HG03457 (cell line): ENCODE measurements around the gene ABCC8.

Experiments
- ATAC-seq: cut with Tn5 transposase; IDR thresholded peaks from one replicate; pipeline ENCODE4 v1.9.1; 2021; ENCODE audit warnings: moderate number of reproducible peaks; ENCODE audit not compliant: unreplicated experiment

The ABCC8 gene

DNA sequence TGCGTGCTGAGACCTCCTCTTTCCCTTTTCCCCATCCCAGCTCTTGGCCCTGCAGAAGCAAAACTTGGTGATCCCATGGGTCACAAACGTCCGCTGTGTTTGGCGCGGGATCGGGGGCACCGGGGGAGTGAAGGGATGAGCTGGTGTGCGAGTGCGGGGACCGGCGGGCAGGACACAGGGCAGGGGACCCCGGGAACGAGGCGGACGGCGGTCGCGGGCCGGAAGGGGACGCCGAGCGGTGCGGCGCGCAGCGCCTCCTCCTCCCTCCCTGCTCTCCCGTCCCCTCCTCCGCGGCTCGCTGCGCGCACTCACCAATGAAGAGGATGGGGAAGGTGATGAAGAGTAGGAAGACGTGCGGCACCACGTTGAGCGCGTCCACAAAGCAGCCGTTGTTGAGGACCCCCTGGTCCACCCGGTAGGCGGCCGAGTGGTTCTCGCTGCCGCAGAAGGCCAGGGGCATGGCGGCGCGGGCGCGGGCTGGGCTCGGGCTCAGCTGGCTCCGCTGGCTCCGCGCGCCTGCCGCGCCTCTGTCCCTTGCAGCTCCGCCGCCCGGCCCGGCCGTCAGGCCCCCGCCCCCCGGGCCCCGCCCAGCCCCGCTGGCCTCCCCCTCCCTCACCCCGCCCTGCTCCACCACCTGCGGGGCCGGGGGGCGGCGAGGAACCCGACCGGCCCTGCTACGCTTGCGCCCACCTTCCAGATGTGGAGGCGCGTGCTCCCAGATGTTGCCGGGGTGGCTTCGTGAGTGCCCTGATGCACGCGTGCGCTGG, at the start of gene ABCC8:
TSS of gene ABCC8 (minus strand) at position 529 of the 767 bp plus-strand sequence. CDS start at position 460, 69 bp downstream.
- ATAC-seq, result no peak

- ATAC-seq, result no peak
Measured at GRCh38 chr11:17526326-17526725, 49.7 kb upstream of the ABCC8 start.

DNA sequence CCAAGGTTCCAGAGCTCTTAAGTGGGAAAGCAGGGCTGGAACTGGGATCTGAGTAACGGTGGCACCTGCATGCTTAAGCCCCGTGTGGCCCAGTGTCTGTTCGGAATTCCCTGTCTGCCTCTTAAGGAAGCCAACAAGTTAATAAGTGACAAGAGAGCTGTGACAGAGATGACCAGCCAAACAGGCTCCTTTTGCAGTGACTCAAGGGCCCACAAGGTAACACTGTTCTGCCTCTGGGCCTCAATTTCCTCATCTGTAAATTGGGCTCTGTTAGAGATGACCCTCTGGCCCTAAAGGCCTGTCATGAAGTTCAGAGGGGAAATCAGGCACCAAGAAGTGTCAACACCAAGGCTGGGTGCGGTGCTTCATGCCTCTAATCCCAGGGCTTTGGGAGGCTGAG, 48.9 kb upstream of the ABCC8 start:
- ATAC-seq, result no peak

GRCh38 chr11:17524221-17524620, 47.6 kb upstream of the ABCC8 start:
- no peak for ATAC-seq

DNA sequence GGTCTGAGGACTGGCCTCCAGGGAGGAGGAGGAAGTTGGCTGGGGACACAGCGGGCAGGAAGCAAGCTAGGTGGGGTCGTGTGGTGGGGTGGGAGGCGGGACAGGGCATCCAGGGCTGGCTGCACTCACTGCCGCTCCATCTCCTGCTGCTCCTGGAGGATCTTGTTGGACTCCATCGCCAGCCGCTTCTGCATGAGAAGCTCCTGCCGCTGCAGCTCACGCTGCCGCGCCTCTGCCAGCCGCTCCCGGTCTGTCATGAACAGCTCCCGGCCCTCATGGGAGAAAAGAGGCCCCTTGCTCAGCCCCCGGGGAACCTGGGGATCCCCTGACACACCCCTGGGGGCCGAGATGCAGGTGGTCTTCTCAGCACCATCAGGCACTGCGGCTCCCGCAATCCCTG, 46.0 kb upstream of the ABCC8 start:
- no peak for ATAC-seq

DNA sequence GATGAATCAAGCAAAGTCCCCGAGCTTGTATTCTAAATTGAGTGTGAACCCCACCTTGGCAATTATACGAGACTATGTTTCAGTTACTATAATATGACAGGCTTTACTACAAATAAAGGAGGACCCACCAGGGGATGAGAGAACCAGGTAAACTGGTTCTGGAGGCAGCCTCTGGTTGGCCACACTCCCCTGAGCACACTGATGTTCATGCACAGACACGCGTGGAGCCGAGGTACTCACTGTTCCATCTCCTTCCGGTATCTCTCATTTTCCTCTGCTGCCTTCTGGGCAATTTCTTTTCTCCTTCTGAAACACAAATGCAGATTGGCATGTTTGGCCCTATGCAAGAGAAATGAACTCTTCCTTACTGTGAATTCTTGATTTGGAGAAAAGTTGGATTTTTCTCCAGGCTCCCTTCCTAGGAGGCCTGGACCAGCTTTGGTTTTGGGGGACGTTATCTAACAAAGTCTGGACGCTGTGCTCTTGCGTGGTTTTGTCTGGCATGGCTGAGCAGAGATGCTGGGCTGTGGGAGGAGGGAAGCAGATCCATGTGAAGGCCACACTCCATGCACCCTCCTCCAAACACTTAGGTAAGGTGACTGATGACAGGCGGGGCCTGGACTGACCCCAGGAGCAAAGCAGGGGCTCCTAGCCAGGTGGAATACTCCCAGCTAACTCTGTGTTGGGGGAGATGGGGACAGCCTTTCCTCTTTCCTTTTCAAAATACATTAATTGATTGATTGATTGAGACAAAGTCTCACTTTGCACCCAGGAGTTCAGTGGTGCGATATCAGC, 44.7 kb upstream of the ABCC8 start:
- ATAC-seq, result no peak

- ATAC-seq, result no peak
Measured at GRCh38 chr11:17519061-17519885, 42.6 kb upstream of the ABCC8 start.

DNA sequence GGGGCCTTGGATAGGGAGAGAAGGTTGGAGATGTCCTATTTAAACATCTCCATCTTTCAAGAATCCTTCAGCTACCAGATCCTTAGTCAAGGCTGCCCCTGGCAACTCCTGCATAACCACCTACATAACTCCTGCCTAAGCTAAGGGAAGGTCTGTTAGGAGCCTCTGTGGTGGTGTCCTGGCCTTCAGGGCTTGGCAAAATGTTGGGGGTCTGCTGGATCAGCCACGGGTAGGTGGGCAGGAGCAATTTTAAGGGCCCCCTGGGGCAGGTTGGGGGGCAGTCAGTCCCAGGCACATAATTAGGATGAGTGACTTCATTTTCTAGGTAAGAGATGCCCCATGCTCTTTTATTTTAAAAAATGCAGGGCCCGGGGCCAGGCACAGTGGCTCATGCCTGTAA, 41.7 kb upstream of the ABCC8 start:
- no peak for ATAC-seq

GRCh38 chr11:17517186-17517585, 40.5 kb upstream of the ABCC8 start:
- ATAC-seq, result no peak

- no peak for ATAC-seq
Measured at GRCh38 chr11:17516551-17517150, 40.0 kb upstream of the ABCC8 start.

DNA sequence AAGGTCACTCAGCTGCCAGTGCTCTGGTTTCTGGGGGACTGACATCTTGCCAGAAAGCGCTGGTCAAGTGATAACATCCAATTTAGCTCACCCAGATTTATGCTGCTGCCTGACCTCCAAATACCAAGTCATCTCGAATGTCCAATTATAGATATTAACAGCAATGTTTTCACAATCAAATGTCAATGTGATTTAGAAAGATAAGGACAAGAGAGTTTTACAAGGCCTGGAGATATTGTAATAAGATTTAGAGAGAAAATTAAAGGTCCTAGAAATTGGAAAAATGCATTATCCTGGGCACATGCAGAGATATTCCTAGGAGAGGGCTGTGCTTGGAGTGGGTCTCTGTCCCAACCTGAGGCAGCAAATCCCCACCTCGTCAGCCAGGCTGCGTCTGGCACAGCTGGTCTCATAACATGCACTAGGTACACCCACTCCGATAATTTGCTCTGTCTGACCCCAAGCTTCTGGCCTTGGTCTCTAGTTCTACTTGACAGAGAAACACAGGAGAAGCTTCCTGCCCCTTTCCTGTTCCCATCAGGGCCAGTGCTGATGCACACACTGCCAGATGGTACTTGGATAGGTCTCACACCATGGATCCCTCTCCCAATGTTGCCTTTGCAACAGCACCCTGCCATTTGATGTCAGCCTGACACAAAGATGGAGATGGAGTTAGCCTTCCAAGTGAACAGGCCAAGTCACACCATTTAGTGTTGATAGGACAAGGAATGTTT, 39.0 kb upstream of the ABCC8 start:
- ATAC-seq, result no peak

DNA sequence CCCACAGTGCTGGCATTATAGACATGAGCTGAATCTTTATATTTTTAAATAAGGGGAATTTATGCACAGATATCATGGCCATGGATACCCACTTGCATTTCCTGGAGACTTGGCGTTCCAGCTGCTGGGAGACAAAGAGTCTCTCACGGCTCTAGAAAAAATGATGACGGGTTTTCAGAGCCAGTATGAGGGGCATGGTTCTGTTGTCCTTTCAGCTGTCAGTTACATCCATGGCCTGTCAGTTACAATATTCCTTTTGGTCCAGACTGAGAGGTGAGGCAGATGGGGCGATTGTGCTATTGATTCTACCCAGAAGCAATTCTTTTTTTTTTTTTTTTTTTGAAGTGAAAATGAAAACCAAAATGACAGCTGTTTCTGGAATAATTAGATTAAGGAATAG, 37.8 kb upstream of the ABCC8 start:
- no peak for ATAC-seq

- no peak for ATAC-seq
Measured at GRCh38 chr11:17513853-17514252, 37.2 kb upstream of the ABCC8 start.

- no peak for ATAC-seq
Measured at GRCh38 chr11:17512101-17512500, 35.5 kb upstream of the ABCC8 start.

- ATAC-seq, result no peak
Measured at GRCh38 chr11:17511571-17511970, 34.9 kb upstream of the ABCC8 start.

DNA sequence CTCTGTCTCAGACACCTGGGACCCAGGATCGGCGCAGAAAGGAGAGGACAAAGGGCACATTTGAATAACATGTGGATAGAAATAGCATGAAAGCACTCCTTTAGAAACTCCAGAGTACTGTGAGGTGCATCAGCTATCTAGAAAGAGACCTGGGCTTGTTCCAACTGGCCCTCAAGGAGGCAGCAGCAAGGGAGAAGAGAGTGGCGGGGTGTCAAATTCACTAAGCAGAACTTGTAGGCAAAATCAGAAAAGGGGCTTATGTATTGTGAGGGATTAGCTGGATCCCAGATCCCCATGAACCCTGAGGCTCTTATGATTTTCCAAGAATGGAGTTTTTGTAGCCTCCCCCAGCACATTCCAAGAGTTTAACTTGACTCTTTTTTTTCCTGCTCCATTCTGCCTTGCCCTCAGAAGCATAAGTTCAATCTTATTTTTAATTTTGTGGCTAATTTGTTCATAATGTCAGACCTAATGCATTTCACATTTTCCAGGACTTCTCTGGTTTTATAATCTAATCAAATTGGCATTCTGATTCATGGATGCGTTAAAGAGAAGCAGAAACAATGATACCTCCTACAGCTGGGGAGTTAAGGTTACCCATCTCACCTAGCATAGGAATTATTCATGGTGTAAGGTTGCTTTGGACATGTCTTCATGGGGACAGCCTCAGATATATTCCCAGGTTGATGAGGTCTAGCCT, 34.0 kb upstream of the ABCC8 start:
- no peak for ATAC-seq

DNA sequence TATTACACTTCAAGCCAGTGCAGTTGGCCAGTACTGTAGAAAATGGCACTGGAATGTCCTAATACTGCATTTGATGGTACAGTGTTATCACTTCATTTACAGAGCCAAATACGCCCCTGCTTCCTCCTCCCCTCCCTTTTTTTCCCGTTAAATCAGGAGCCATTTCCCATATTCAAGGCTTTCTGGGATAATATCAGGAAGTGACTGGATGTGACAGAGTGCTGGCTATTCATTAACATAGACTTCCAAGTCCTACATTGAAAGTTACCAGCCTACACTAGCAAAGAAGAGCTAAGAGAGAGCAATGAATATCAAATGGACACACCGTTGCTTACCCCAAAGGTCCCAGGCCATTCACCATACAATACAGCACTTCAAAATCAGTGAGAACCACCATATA, 32.1 kb upstream of the ABCC8 start:
- no peak for ATAC-seq

DNA sequence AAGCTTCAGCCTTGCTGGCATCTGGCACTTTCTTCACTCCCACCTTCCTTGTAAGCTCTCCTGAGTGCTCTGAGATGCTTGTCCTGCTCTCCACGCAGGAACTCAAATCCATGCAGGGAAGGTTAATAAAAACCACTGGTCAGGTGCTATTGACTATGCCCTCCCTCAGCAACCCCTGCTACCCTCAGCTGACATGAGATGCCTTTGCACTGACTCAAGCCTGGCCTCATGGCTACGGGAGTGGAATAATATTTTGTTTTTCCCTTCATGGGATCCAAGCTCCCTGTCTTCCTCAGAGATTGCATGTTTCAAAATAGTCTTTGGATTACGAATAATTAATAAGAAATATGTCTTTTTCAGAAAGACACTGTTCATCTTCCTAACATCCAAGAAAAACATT, 31.7 kb upstream of the ABCC8 start:
- ATAC-seq, result no peak

- no peak for ATAC-seq
Measured at GRCh38 chr11:17507773-17508172, 31.1 kb upstream of the ABCC8 start.

DNA sequence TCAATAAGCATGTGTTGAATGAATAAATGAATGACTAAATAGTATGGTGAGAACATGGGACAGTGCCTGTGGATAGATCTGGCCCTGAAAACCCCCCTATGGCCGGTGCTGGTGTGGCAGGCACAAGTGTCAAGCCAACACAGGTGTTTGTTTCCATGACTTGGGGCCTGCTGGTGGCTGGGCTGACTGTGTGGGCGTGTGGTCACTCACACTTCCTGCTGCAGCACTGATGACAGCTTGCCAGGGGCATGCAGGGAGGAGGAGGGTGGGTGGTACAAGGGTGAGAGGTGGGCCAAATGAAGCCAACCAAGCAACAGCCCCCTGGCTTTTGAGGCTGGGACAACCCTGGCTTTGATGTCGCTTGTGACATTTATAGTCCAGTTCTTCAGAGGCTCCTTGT, 30.3 kb upstream of the ABCC8 start:
- no peak for ATAC-seq
